ENCODE results near the gene PPWD1. TPM values are rescaled to one million over a fixed set of nuclear protein-coding genes. Genes with fewer than 3 reads are reported as not detected.

The PPWD1 gene
- total RNA-seq (2022), result 28.0 and 32.5 TPM in 2 replicates
- Bru-seq, nascent RNA, result percentile 86 among the genes with signal in this experiment
- percentile 74 among the genes with signal in this experiment for BruChase-seq, experiment 1, labeled RNA remaining after a 6-hour chase
- percentile 88 among the genes with signal in this experiment for BruChase-seq, experiment 2, labeled RNA remaining after a 2-hour chase
- long read RNA-seq, transcript PPWD1-201 (11 exons, 2,166 nt), result major isoform, 18 of 26 reads
- long read RNA-seq, partial matches to known transcripts, result 0 of 26 reads
- long read RNA-seq, other reads (novel, unspliced or antisense), result 6 of 26 reads

DNA sequence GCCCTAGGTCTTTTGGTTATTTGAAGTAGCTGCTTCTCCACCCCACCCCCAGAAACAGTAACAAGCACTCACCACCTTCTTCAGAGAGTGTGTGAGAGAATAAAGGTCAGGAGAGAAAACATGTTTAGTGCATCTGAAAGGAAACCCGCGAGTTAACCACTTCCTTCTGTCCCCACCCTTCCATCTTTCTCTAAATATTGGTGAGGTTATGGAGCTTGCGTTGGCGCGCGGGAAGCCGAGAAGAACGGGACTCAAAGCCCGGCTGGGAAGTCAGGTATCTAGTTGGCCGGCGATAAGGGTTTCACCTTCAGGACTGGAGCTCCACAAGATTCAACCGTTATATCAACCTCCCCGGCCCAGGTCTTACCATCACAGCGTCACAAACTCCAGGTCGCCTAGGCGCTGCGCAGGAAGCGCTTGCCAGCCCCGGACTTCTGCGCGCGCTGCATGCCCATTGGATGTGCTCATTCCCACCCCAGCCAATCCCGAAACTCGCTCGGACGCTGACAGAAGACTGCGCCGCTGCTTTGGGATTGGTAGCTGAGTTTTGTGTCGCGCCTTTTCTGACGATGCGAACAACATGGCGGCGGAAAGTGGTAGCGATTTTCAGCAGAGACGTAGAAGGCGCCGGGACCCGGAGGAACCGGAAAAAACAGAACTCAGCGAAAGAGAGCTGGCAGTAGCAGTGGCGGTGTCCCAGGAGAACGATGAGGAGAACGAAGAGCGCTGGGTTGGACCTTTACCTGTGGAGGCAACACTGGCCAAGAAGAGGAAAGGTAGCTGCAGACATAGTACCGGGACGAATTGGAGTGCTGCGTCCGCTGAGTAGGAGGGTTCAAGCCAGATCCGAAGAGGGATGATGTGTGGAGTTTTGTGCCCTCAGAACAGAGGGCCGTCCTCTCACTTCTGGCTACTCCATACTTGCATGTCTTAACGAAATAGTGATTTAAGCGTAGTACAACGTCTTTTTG lies at the start of gene PPWD1, which contains the start of gene CENPK:
TSS of gene PPWD1 (plus strand) at position 566 of the 971 bp plus-strand sequence. CDS start at position 581, 15 bp downstream.
TSS of gene CENPK (minus strand) at position 438 of the 971 bp plus-strand sequence. CDS start 8,261 bp downstream, outside the sequence.
- CTCF ChIA-PET, result interaction anchor here (0.9 to 1.6 kb wide), 4 partner anchors 12 to 756 kb away, joined by 3 to 5 read pairs (median 4); no protein-coding TSS in a partner anchor
- Mint-ChIP-seq H3K4me1 (ENCODE audit: low read depth, unreplicated experiment) (peaks cover 17% of the 10 kb centered on the region), H3K9me3 (ENCODE audit: low read depth, unreplicated experiment) (no peaks in the 10 kb centered on the region), H3K27me3 (ENCODE audit: unreplicated experiment) (no peaks in the 10 kb centered on the region), H3K27ac (ENCODE audit: unreplicated experiment) (peak within 1 kb of the TSS; percentile 96), H3K4me3 (ENCODE audit: low read depth, unreplicated experiment) (peak within 1 kb of the TSS; percentile 92), H3K36me3 (ENCODE audit: insufficient read depth, unreplicated experiment) (peaks cover 31% of the 10 kb centered on the region)
- BruUV-seq (replicated peaks), result TSS peak; percentile 63
- peak; percentile 93 for DNase-seq
- intact Hi-C loops (cut with micrococcal nuclease; ENCODE audit: unreplicated experiment), result no loop called here
- TF ChIP-seq, protein P1, sequence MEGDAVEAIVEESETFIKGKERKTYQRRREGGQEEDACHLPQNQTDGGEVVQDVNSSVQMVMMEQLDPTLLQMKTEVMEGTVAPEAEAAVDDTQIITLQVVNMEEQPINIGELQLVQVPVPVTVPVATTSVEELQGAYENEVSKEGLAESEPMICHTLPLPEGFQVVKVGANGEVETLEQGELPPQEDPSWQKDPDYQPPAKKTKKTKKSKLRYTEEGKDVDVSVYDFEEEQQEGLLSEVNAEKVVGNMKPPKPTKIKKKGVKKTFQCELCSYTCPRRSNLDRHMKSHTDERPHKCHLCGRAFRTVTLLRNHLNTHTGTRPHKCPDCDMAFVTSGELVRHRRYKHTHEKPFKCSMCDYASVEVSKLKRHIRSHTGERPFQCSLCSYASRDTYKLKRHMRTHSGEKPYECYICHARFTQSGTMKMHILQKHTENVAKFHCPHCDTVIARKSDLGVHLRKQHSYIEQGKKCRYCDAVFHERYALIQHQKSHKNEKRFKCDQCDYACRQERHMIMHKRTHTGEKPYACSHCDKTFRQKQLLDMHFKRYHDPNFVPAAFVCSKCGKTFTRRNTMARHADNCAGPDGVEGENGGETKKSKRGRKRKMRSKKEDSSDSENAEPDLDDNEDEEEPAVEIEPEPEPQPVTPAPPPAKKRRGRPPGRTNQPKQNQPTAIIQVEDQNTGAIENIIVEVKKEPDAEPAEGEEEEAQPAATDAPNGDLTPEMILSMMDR (IDR thresholded peaks at IDR 0.05; ENCODE audit: unreplicated experiment), result no peak

DNA sequence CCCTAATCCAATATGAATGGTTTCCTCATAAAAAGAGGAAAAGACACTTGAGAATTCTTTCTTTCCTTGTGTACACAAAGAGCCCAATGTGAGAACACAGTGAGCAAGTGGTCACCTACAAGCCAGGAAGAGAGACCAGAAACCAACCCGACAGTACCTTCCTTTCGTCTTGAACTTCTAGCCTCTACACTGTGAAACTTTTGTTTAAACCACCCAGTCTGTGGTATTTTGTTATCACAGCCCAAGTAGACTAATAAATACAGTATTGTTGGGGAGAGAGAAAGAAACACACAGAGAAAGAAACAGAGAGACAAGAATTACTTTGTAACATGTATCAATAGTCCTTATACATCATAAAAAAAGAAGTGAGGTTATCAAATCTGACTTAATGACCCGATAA lies 37.4 kb upstream of the PPWD1 start:
- no peak overlapping the region for H3K4me3 Mint-ChIP-seq (ENCODE audit: low read depth, unreplicated experiment)
- TF ChIP-seq, protein P1 (IDR thresholded peaks at IDR 0.05; ENCODE audit: unreplicated experiment), result no peak
- H3K27ac Mint-ChIP-seq (ENCODE audit: unreplicated experiment), result no peak overlapping the region
- no peak for DNase-seq
- CTCF ChIA-PET, result no interaction called here
- H3K36me3 Mint-ChIP-seq (ENCODE audit: insufficient read depth, unreplicated experiment), result peaks cover 8% of the 10 kb centered on the region
- H3K27me3 Mint-ChIP-seq (ENCODE audit: unreplicated experiment), result no peaks in the 10 kb centered on the region
- intact Hi-C loops (cut with micrococcal nuclease; ENCODE audit: unreplicated experiment), result no loop called here
- no TSS peak for BruUV-seq (replicated peaks)
- H3K9me3 Mint-ChIP-seq (ENCODE audit: low read depth, unreplicated experiment), result no peaks in the 10 kb centered on the region
- no peaks in the 10 kb centered on the region for H3K4me1 Mint-ChIP-seq (ENCODE audit: low read depth, unreplicated experiment)

DNA sequence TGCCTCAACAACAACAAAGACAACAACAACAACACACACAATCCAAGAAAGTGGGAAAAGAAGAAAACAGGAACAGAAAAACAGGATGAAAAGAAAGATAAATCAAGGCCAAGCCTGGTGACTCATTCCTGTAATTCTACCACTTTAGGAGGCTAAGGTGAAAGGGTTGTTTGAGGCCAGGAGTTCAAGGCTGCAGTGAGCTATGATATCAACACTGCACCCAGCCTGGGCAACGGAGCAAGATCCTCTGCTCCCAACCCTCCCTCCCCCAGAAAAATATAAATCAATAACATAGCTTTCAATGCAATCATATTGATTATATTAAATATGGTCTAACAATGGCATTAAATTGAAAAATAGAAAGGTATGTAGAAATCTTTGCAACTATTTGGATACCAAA lies 32.2 kb upstream of the PPWD1 start:
- Mint-ChIP-seq H3K4me3 (ENCODE audit: low read depth, unreplicated experiment) (no peak overlapping the region), H3K9me3 (ENCODE audit: low read depth, unreplicated experiment) (no peaks in the 10 kb centered on the region), H3K27me3 (ENCODE audit: unreplicated experiment) (no peaks in the 10 kb centered on the region), H3K36me3 (ENCODE audit: insufficient read depth, unreplicated experiment) (peaks cover 8% of the 10 kb centered on the region), H3K4me1 (ENCODE audit: low read depth, unreplicated experiment) (no peaks in the 10 kb centered on the region), H3K27ac (ENCODE audit: unreplicated experiment) (no peak overlapping the region)
- BruUV-seq (replicated peaks), result no TSS peak
- CTCF ChIA-PET, result no interaction called here
- intact Hi-C loops (cut with micrococcal nuclease; ENCODE audit: unreplicated experiment), result no loop called here
- no peak for DNase-seq
- TF ChIP-seq, protein P1 (IDR thresholded peaks at IDR 0.05; ENCODE audit: unreplicated experiment), result no peak

DNA sequence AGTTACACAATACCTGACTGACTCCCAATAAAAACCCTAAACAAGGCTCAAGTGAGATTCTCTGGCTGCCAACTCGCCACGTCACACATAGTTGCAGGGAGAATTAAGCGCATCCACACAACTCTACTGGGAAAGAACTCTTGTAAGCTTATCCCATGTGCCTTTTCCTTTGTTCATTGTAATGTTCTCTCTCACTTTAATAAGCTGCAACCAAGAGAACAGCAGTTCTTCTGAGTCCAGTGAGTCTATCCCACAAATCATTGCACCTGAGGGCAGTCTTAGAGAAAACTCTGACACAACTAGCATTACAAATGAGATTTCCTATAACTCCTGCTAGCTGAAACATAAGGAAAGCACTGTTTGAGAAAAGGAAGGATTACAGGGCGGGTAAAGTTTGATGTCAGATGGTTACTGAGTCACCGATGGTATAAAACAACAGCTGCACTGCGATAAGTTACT lies 27.5 kb upstream of the PPWD1 start:
- Mint-ChIP-seq H3K9me3 (ENCODE audit: low read depth, unreplicated experiment) (no peaks in the 10 kb centered on the region), H3K4me1 (ENCODE audit: low read depth, unreplicated experiment) (peaks cover 3% of the 10 kb centered on the region), H3K27me3 (ENCODE audit: unreplicated experiment) (no peaks in the 10 kb centered on the region), H3K36me3 (ENCODE audit: insufficient read depth, unreplicated experiment) (peaks cover 8% of the 10 kb centered on the region), H3K4me3 (ENCODE audit: low read depth, unreplicated experiment) (no peak overlapping the region), H3K27ac (ENCODE audit: unreplicated experiment) (no peak overlapping the region)
- no TSS peak for BruUV-seq (replicated peaks)
- no peak for DNase-seq
- TF ChIP-seq, protein P1 (IDR thresholded peaks at IDR 0.05; ENCODE audit: unreplicated experiment), result no peak
- intact Hi-C loops (cut with micrococcal nuclease; ENCODE audit: unreplicated experiment), result no loop called here
- CTCF ChIA-PET, result interaction anchor here (0.6 kb wide), 1 partner anchor 39 kb away, joined by 5 read pairs; no protein-coding TSS in a partner anchor
